NT2/D1 (cell line): ENCODE results near the gene FBXO48.

Experiments
- SUZ12 ChIP-seq: IDR thresholded peaks from 2 replicates; pipeline ENCODE4 v1.6.1; 2011; ENCODE audit not compliant: insufficient read length, insufficient read depth; ENCODE audit errors: extremely low read depth
- YY1 ChIP-seq: IDR thresholded peaks from 2 replicates; pipeline ENCODE4 v1.6.1; 2011; ENCODE audit not compliant: insufficient read length, insufficient read depth
- ZNF274 ChIP-seq: IDR thresholded peaks from 2 replicates; pipeline ENCODE4 v1.6.1; 2011; ENCODE audit warnings: mild to moderate bottlenecking, low read depth, low read length

DNA sequence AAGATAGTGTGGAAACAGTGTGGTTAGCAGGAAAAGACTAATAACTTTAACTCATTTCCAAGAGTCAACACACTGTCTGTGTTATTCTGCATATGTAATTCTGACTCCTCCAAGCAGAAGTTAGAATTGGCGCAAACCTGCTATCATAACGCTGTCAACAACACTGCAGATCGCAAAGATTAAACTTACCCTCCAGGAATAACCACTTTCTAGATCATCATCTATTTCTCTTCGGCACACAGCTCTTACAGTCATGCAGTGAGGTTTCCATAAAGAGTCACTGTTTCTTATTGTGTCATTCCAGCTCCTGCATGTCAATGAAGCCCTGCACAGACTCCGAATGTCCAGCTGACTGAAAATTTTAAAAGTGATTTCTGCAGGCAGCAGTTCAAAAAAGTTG is 2.4 kb downstream of the FBXO48 start:
- no peak for TF ChIP-seq ZNF274
- no peak for TF ChIP-seq YY1
- TF ChIP-seq SUZ12 = no peak
